OCI-LY7 (cell line): Measurements from ENCODE around the gene ERGIC2. TPM values are rescaled to one million over a fixed set of nuclear protein-coding genes. Genes with fewer than 3 reads are reported as not detected.

Experiments
- BruUV-seq: library from RNA; stranded (reverse); fragments of 400-500 nt; replicated peaks from 2 replicates; lab custom pipeline; 2021; lab: Mats Ljungman, UMichigan
- CTCF ChIA-PET: fragments of 300-600 bp; sonication (Branson Sonifier 250); formaldehyde crosslinking; loops from one replicate; lab custom pipeline; 2022; ENCODE audit warnings: antibody characterized with exemption; ENCODE audit not compliant: unreplicated experiment; lab: Charles Lee
- POLR2A ChIA-PET: fragments of 300-600 bp; sonication (Branson Sonifier 250); formaldehyde crosslinking; loops from one replicate; lab custom pipeline; 2022; ENCODE audit warnings: antibody characterized with exemption; lab: Charles Lee
- DNase-seq: peaks from one replicate; pipeline ENCODE4 v3.0.0-alpha.2; 2015; ENCODE audit warnings: low spot score
- H2AFZ ChIP-seq: fragments of 200-600 bp; sonication (generic), shearing (Covaris generic); 2 replicates; pipeline ENCODE4 v1.6.1; 2014; ENCODE audit warnings: mild to moderate bottlenecking, antibody characterized with exemption, low read length, moderate library complexity
- H3K27ac ChIP-seq: fragments of 200-600 bp; sonication (generic); 2 replicates; pipeline ENCODE4 v1.5.1; 2014; ENCODE audit warnings: mixed run types, low read depth, mild to moderate bottlenecking, moderate library complexity, low read length, inconsistent platforms; ENCODE audit not compliant: poor library complexity, severe bottlenecking
- H3K36me3 ChIP-seq: fragments of 200-600 bp; sonication (generic); 2 replicates; pipeline ENCODE4 v1.6.1; 2014; ENCODE audit warnings: mild to moderate bottlenecking, antibody characterized with exemption, low read length, moderate library complexity, mixed read lengths; ENCODE audit not compliant: insufficient read depth
- H3K4me1 ChIP-seq: fragments of 200-600 bp; sonication (generic); 2 replicates; pipeline ENCODE4 v1.5.1; 2014; ENCODE audit warnings: mild to moderate bottlenecking, low read length; ENCODE audit not compliant: insufficient read depth, poor library complexity, severe bottlenecking
- H3K4me2 ChIP-seq: fragments of 200-600 bp; sonication (generic); 2 replicates; pipeline ENCODE4 v1.6.1; 2014; ENCODE audit warnings: mild to moderate bottlenecking, low read length
- H3K4me3 ChIP-seq: fragments of 200-600 bp; sonication (generic); 2 replicates; pipeline ENCODE4 v1.5.1; 2014; ENCODE audit warnings: mild to moderate bottlenecking, low read depth, low read length; ENCODE audit not compliant: poor library complexity, severe bottlenecking
- H3K79me2 ChIP-seq: fragments of 200-600 bp; sonication (generic); 2 replicates; pipeline ENCODE4 v1.6.1; 2016; ENCODE audit warnings: low read depth, mild to moderate bottlenecking, low read length, moderate library complexity, mixed read lengths; ENCODE audit not compliant: insufficient read depth
- H3K9me2 ChIP-seq: fragments of 200-600 bp; sonication (generic); 2 replicates; pipeline ENCODE4 v1.6.1; 2016; ENCODE audit warnings: mild to moderate bottlenecking, low read length, mixed read lengths; ENCODE audit not compliant: insufficient read depth
- H3K9me3 ChIP-seq: fragments of 200-600 bp; sonication (generic); 2 replicates; pipeline ENCODE4 v1.6.1; 2014; ENCODE audit warnings: mild to moderate bottlenecking, mixed run types, low read length, mixed read lengths
- H4K20me1 ChIP-seq: fragments of 200-600 bp; sonication (generic); 2 replicates; pipeline ENCODE4 v1.6.1; 2014; ENCODE audit warnings: mild to moderate bottlenecking, antibody characterized with exemption, low read length, moderate library complexity, mixed read lengths; ENCODE audit not compliant: insufficient read depth
- EZH2phosphoT487 ChIP-seq: fragments of 200-600 bp; sonication (generic); IDR thresholded peaks from 2 replicates; pipeline ENCODE4 v1.6.1; 2018; ENCODE audit warnings: low read depth, borderline replicate concordance, mild to moderate bottlenecking, mixed run types, antibody characterized with exemption, low read length, moderate library complexity, mixed read lengths
- intact Hi-C: fragments of 100-400 bp; cut with micrococcal nuclease; formaldehyde crosslinking; loops from one replicate; pipeline ENCODE4 v1.10.0; 2022; ENCODE audit not compliant: unreplicated experiment
- total RNA-seq, 2 experiments: library from RNA; depleted of rRNA in 1 of 2; stranded (reverse); fragments of >200 nt in 1 of 2; shearing (Covaris generic) in 1 of 2; gene quantifications; 2 replicates each; pipeline ENCODE4 v1.2.3, GENCODE V29; 2014 to 2022
- TF ChIP-seq, protein P1 (sequence below): fragments of 200-600 bp; sonication (generic); conservative IDR thresholded peaks from 2 replicates; pipeline ENCODE4 v1.5.1; 2014; ENCODE audit warnings: mild to moderate bottlenecking, antibody characterized with exemption, low read length, moderate library complexity, mixed read lengths

ERGIC2 gene
- total RNA-seq, 2 experiments from 2014 or later: 34.5 to 61.7 TPM

GRCh38 chr12:29429999-29430715 lies 49.2 kb upstream of the ERGIC2 start:
- peaks cover 31% of the 10 kb centered on the region for H3K4me1 ChIP-seq
- H3K4me3 ChIP-seq: no peak overlapping the region
- no peak overlapping the region for H2AFZ ChIP-seq
- no peaks in the 10 kb centered on the region for H3K9me3 ChIP-seq
- H3K36me3 ChIP-seq: no peaks in the 10 kb centered on the region
- H3K4me2 ChIP-seq: peak overlapping the region; percentile 41
- no peak for TF ChIP-seq EZH2phosphoT487
- TF ChIP-seq, protein P1, sequence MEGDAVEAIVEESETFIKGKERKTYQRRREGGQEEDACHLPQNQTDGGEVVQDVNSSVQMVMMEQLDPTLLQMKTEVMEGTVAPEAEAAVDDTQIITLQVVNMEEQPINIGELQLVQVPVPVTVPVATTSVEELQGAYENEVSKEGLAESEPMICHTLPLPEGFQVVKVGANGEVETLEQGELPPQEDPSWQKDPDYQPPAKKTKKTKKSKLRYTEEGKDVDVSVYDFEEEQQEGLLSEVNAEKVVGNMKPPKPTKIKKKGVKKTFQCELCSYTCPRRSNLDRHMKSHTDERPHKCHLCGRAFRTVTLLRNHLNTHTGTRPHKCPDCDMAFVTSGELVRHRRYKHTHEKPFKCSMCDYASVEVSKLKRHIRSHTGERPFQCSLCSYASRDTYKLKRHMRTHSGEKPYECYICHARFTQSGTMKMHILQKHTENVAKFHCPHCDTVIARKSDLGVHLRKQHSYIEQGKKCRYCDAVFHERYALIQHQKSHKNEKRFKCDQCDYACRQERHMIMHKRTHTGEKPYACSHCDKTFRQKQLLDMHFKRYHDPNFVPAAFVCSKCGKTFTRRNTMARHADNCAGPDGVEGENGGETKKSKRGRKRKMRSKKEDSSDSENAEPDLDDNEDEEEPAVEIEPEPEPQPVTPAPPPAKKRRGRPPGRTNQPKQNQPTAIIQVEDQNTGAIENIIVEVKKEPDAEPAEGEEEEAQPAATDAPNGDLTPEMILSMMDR: no peak
- CTCF ChIA-PET: interaction anchor here (0.6 kb wide), 1 partner anchor 178 kb away, joined by 3 read pairs; no protein-coding TSS in a partner anchor
- BruUV-seq: no TSS peak
- no peaks in the 10 kb centered on the region for H3K9me2 ChIP-seq
- intact Hi-C loops: loop anchor here (5.0 kb wide), 1 partner anchor 48 kb away; the partner anchor contains the start of gene ERGIC2
- H4K20me1 ChIP-seq: no peaks in the 10 kb centered on the region
- POLR2A ChIA-PET: interaction anchor here (0.6 kb wide), 1 partner anchor 896 kb away, joined by 4 read pairs; no protein-coding TSS in a partner anchor
- H3K27ac ChIP-seq: no peak overlapping the region
- H3K79me2 ChIP-seq: no peaks in the 10 kb centered on the region
- peak; percentile 19 for DNase-seq

- no peaks in the 10 kb centered on the region for H3K79me2 ChIP-seq
- CTCF ChIA-PET: no interaction called here
- intact Hi-C loops: loop anchor here (5.0 kb wide), 1 partner anchor 46 kb away; the partner anchor contains the start of gene ERGIC2
- H3K27ac ChIP-seq: no peak overlapping the region
- H3K9me3 ChIP-seq: no peaks in the 10 kb centered on the region
- peak overlapping the region; percentile 32; the same call in 1 of the 2 replicates for H3K4me2 ChIP-seq
- POLR2A ChIA-PET: interaction anchor here (0.6 kb wide), 1 partner anchor 98 kb away, joined by 4 read pairs; no protein-coding TSS in a partner anchor
- BruUV-seq: no TSS peak
- no peak for DNase-seq
- H3K4me3 ChIP-seq: no peak overlapping the region
- no peaks in the 10 kb centered on the region for H3K9me2 ChIP-seq
- no peak for TF ChIP-seq EZH2phosphoT487
- TF ChIP-seq, protein P1: no peak
- no peaks in the 10 kb centered on the region for H3K36me3 ChIP-seq
- H3K4me1 ChIP-seq: peaks cover 31% of the 10 kb centered on the region
- peak overlapping the region; percentile 64 for H2AFZ ChIP-seq
- no peaks in the 10 kb centered on the region for H4K20me1 ChIP-seq
Measured at GRCh38 chr12:29428633-29429032, 47.7 kb upstream of the ERGIC2 start.

DNA sequence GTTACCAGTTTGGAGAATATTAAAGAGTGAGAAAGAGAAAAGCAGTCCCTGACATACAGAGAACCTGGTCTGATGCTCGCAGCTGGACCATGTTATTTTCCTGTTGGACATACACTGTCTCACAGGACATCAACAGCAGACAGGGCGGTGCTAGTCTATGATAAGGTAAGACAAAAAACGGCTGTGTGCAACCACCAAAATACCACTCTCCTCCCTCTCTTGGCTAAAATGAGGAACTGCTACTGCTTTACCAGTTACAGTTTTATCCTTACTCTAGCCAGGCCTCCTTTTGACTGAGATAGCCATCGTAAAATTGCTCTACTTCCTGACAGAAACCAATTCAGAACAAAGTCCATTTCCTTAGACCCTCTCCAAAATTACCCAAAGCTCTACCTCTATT lies 47.0 kb upstream of the ERGIC2 start:
- BruUV-seq: no TSS peak

More for the DNA sequence above, 47.0 kb upstream of the ERGIC2 start:
- Histone ChIP-seq H3K4me3 (no peak overlapping the region), H3K36me3 (no peaks in the 10 kb centered on the region), H3K4me2 (peak overlapping the region; percentile 32), H4K20me1 (no peaks in the 10 kb centered on the region), H3K79me2 (no peaks in the 10 kb centered on the region), H2AFZ (peak overlapping the region; percentile 64), H3K4me1 (peaks cover 31% of the 10 kb centered on the region), H3K9me3 (no peaks in the 10 kb centered on the region), H3K9me2 (no peaks in the 10 kb centered on the region), H3K27ac (no peak overlapping the region)
- ChIA-PET POLR2A (interaction anchor here (0.6 to 0.7 kb wide), 2 partner anchors 71 to 97 kb away, joined by 4 read pairs; no protein-coding TSS in a partner anchor), CTCF (no interaction called here)
- DNase-seq: peak; percentile 65
- intact Hi-C loops: loop anchor here (5.0 kb wide), 1 partner anchor 46 kb away; the partner anchor contains the start of gene ERGIC2
- no peak for TF ChIP-seq EZH2phosphoT487
- TF ChIP-seq, protein P1: peak; percentile 72
